Stimulated activated naive CD4-positive, alpha-beta T cell treated with Interleukin-2 at 50 U/mL for 16 hours (primary cell): ENCODE results near the gene SNAP25.
A peak's percentile ranks its signal among the peaks of the same experiment; 100 is the strongest.

Experiments
- DNase-seq: peaks from one replicate; lab custom pipeline; 2025; lab: John Stamatoyannopoulos, UW

SNAP25 gene

DNA sequence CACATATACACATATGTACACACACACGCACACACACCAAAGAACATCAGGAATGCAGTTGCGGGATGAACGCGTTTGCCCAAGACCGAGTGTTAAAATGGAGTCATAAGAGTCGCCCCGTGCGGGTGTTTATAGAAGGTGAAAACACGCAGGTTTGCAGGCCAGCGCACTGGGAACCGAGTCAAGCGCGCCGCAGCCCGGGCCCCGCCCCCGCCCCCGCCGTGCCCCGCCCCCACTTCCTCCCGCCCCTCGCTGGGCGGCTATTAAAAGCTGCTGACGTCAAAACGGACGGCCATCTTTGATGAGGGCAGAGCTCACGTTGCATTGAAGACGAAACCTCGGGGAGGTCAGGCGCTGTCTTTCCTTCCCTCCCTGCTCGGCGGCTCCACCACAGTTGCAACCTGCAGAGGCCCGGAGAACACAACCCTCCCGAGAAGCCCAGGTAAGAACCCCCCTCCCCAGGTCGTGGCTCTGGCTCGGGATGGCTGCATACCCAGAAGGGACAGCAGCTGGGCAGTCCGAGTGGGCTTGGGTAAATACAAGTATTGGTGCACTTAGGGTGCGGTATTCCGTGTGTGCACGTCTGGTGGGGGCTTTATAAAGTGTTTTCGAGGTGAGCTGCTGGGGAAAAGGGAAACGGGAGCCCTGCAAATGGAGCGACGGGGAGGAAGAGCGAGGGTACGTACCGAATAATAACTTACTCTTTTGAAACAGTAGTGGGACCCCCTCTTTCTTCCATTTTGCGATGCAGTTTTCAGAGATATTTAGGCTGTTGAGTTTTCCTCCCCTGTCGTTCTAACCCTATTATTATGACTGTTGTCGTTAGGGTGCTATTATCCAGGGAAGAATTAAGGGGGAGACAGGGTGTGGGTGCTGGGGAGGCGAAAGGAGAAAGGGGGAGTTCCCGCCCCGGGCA lies at the start of gene SNAP25:
Gene SNAP25 (plus strand): TSS at position 295 of the 916 bp plus-strand sequence. CDS start 56,662 bp downstream, outside the sequence.
- DNase-seq: no peak

DNA sequence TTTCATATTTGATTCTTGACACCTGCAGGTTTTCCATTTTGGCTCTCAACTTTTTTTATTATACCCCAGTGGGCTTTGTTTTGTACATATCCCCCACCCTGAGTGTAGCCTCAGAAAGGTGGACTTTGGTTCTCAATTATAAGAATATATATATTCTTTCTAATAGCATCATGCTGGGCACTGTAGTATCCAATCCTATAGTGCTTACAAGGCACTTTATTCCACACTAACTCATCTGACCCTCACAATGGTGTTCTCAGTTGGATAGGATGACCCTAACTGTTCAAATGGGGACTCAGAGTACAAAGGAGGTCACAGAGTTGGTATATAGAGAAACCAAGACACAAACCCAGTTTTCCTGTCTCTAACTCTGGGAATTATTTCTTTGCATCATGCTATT lies 48.9 kb upstream of the SNAP25 start:
- no peak for DNase-seq

DNA sequence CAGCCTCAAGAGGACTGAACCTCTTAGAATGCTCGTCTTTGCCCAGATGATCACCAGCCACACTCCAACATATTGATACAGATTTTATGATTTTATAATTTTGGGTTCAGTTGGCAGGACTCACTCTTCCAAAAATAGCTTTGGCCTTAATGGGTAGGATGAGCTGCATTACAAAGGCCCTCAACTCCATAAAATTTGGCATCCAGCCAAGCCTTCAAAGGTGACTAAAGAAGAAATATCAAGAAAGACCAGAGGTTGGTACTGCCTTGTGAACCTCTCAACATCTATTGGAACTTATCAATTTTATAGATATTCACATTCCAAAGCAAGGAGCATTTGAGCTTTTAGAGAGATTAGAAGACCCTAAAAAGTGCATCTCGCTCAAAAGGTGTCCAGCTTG lies 48.4 kb upstream of the SNAP25 start:
- no peak for DNase-seq

- DNase-seq: peak; percentile 10
Measured at GRCh38 chr20:10171864-10172751, 46.5 kb upstream of the SNAP25 start.

DNA sequence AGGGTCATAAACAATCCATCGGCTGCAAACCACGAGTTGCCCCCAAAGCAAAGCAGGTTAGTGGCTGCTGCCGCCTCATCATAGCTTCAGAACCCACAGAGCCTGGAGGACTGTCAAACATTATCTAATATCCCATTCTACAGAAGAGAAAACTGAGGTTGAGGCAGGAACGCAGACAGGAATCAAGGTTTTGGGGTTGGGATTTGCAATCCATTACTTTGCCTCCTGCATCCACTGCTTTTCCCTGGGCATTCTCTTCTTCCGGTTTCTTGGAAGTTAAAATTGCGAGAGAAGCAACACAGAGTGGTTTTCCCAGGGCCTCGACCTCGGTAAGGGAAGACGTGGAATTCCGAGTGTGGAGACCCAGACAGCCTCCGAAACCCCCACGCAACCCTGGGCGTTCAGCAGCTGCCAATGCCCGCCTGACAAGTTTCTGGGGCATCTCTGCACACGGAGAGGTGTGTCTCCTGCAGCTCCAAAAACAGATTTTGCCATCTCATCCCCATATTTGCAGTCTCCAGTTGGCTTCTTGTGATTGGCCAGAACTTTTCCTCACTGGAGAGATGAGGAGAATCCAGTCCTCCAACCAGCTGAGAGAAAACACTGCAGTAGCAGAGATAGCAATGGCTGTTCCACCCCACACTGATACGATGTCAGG lies 45.5 kb upstream of the SNAP25 start:
- no peak for DNase-seq

GRCh38 chr20:10174400-10174799 lies 44.2 kb upstream of the SNAP25 start:
- DNase-seq: no peak

DNA sequence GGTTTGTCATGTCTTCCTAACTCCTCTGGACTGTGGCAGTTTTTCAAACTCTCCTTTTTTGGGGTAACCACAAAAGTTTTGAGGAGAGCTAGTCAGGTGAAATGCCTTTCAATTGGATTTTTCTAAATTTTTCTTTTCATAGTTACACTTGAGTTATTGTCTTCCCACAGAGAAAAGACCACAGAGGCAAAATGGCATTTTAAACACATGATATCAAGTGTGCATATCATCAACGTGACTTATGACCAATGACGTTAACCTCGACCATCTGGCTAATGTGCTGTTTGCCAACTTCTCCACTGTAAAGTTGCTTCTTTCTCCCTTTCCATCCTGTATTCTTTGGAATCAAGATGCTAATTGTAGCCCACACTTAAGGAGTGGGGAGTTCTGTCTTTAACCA lies 41.3 kb upstream of the SNAP25 start:
- DNase-seq: no peak

GRCh38 chr20:10178091-10178490 lies 40.5 kb upstream of the SNAP25 start:
- DNase-seq: no peak

GRCh38 chr20:10178727-10179313 lies 39.8 kb upstream of the SNAP25 start:
- DNase-seq: no peak

DNA sequence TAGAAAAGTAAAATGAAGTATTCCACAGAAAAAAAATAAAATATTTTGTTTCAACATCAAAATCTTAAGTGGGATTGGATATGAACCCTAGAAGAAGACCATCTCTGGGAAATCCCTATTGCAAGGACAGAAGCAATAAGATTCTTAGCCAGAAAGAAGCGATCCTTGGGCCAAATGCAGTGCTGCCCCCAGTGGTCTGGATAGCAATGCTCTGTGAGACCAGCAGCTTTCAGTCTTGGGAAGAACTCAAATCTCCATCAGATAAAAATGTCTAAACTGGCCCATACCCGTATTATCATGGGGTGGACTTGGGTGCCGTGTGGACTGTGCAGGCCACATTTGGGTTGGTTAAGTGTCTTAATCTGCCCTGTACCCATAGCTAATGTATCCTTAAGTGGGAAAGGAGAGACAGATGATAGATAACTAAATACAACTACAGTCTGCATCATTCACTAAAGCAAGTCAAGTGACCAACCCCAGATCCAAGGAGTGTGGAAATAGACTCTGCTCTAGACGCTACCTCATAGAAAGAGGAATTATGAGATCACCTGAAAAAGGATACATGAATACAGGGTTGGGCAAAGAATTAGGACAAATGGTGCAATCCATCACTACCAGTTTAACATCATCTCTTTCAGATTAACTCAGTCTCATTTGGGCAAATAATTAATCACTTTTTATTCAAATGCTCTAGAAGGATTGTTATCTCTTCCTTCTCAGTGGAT lies 38.9 kb upstream of the SNAP25 start:
- no peak for DNase-seq

- DNase-seq: no peak
Measured at GRCh38 chr20:10180651-10181235, 37.9 kb upstream of the SNAP25 start.

- no peak for DNase-seq
Measured at GRCh38 chr20:10185741-10186558, 32.7 kb upstream of the SNAP25 start.

GRCh38 chr20:10190456-10190855 lies 28.2 kb upstream of the SNAP25 start:
- DNase-seq: no peak

GRCh38 chr20:10192171-10192570 lies 26.5 kb upstream of the SNAP25 start:
- DNase-seq: no peak

DNA sequence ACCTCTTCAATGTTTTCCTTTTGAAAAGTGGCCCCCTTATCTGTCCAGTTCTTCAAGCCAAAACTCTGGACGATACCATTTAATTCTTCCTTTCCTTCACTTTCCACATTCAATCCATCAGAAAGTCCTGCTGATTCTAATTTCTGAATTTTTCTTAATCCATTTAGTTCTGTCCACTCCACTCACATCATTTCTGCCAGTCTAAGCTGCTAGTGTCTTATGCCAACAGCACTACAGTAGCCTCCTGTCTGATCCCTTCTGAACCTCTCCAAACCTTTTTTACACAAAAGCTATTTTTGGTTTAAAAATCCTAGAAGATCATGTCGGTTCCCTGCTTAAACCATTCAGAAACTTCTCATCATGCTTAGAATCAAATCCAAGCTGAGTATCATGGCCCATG lies 24.5 kb upstream of the SNAP25 start:
- DNase-seq: no peak

DNA sequence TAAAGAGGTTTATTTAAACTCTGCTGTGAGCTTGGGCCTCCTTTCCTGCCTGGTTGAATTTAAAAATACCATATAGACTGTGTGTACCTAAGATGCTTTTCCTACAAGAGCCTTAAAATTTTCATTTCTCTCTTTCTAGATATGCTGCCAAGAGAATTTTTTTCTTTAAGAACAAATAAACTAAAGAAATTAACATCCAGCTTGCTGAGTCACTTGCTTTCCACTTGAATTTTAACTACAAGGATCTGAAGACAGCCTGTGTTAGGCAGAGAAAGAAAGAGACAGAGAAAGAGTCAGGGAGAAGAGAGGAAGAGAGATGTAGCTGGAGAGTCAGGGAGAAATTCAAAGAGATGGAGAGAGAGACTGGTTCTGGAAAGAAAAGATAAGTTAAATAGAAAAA lies 18.3 kb upstream of the SNAP25 start:
- no peak for DNase-seq

- no peak for DNase-seq
Measured at GRCh38 chr20:10201321-10201870, 17.2 kb upstream of the SNAP25 start.

- DNase-seq: no peak
Measured at GRCh38 chr20:10209091-10209490, 9.5 kb upstream of the SNAP25 start.

- no peak for DNase-seq
Measured at GRCh38 chr20:10213526-10213925, 5.1 kb upstream of the SNAP25 start.
